ENCODE results near the gene KCNJ10.

Gene KCNJ10

GRCh38 chr1:160083968-160084770 lies 14.2 kb upstream of the KCNJ10 start:
- peak; percentile 56 for DNase-seq (ENCODE audit: low read depth)

- no peak for DNase-seq (ENCODE audit: low read depth)
Observed at GRCh38 chr1:160082926-160083325, 13.0 kb upstream of the KCNJ10 start.

- DNase-seq (ENCODE audit: low read depth): no peak
Observed at GRCh38 chr1:160082487-160082886, 12.5 kb upstream of the KCNJ10 start.

GRCh38 chr1:160081261-160081936 lies 11.4 kb upstream of the KCNJ10 start, which contains the start of gene KCNJ9:
Gene KCNJ9, plus strand, starts transcription at chr1:160081538. Its CDS starts 2,493 bp downstream, at chr1:160084031.
- no peak for DNase-seq (ENCODE audit: low read depth)

GRCh38 chr1:160080381-160081100 lies 10.6 kb upstream of the KCNJ10 start:
- DNase-seq (ENCODE audit: low read depth): no peak

GRCh38 chr1:160079448-160079847 lies 9.5 kb upstream of the KCNJ10 start:
- DNase-seq (ENCODE audit: low read depth): no peak

GRCh38 chr1:160078512-160079195 lies 8.7 kb upstream of the KCNJ10 start:
- no peak for DNase-seq (ENCODE audit: low read depth)

GRCh38 chr1:160077486-160077885 lies 7.5 kb upstream of the KCNJ10 start:
- no peak for DNase-seq (ENCODE audit: low read depth)

- no peak for DNase-seq (ENCODE audit: low read depth)
Observed at GRCh38 chr1:160076295-160076694, 6.3 kb upstream of the KCNJ10 start.

GRCh38 chr1:160075836-160076235 lies 5.9 kb upstream of the KCNJ10 start:
- no peak for DNase-seq (ENCODE audit: low read depth)

- DNase-seq (ENCODE audit: low read depth): no peak
Observed at GRCh38 chr1:160074865-160075264, 4.9 kb upstream of the KCNJ10 start.

- DNase-seq (ENCODE audit: low read depth): no peak
Observed at GRCh38 chr1:160071289-160071688, 1.3 kb upstream of the KCNJ10 start.

- peak; percentile 50 for DNase-seq (ENCODE audit: low read depth)
Observed at GRCh38 chr1:160070243-160071163, 543 bp upstream of the KCNJ10 start.

- DNase-seq (ENCODE audit: low read depth): no peak
Observed at GRCh38 chr1:160068225-160068624, 1.7 kb downstream of the KCNJ10 start.

- no peak for DNase-seq (ENCODE audit: low read depth)
Observed at GRCh38 chr1:160066829-160067745, 2.9 kb downstream of the KCNJ10 start.

GRCh38 chr1:160064746-160065145 lies 5.2 kb downstream of the KCNJ10 start:
- no peak for DNase-seq (ENCODE audit: low read depth)

- DNase-seq (ENCODE audit: low read depth): no peak
Observed at GRCh38 chr1:160064164-160064563, 5.8 kb downstream of the KCNJ10 start.

- no peak for DNase-seq (ENCODE audit: low read depth)
Observed at GRCh38 chr1:160063176-160063575, 6.8 kb downstream of the KCNJ10 start.

GRCh38 chr1:160062230-160062532 lies 7.8 kb downstream of the KCNJ10 start:
- DNase-seq (ENCODE audit: low read depth): no peak

Data from activated T-helper 1 cell treated with Interleukin-2 at 50 U/mL for 16 hours (primary cell).